OCI-LY1 (cell line): ENCODE data around the gene CHMP6.
A peak's percentile ranks its signal among the peaks of the same experiment; 100 is the strongest.

Experiments
- H2AFZ ChIP-seq: fragments of 200-600 bp; sonication (generic), shearing (Covaris generic); 2 replicates; pipeline ENCODE4 v1.6.0; 2014; ENCODE audit warnings: antibody characterized with exemption, mild to moderate bottlenecking, low read length
- H3F3A ChIP-seq: fragments of 200-600 bp; sonication (generic), shearing (Covaris generic); 2 replicates; pipeline ENCODE4 v1.6.0; 2014; ENCODE audit warnings: mild to moderate bottlenecking, antibody characterized with exemption, low read length, moderate library complexity; ENCODE audit not compliant: insufficient read depth
- H3K27ac ChIP-seq: fragments of 200-600 bp; sonication (generic); 2 replicates; pipeline ENCODE4 v1.5.1; 2014; ENCODE audit warnings: low read length, mixed run types, mild to moderate bottlenecking, low read depth; ENCODE audit not compliant: poor library complexity, severe bottlenecking
- H3K27me3 ChIP-seq: fragments of 200-600 bp; sonication (generic); 2 replicates; pipeline ENCODE4 v1.6.0; 2014; ENCODE audit warnings: antibody characterized with exemption, mild to moderate bottlenecking, low read length, moderate library complexity; ENCODE audit not compliant: insufficient read depth
- H3K36me3 ChIP-seq: fragments of 200-600 bp; sonication (generic); 2 replicates; pipeline ENCODE4 v1.6.1; 2014; ENCODE audit warnings: mild to moderate bottlenecking, antibody characterized with exemption, low read length, moderate library complexity, mixed read lengths; ENCODE audit not compliant: insufficient read depth
- H3K4me1 ChIP-seq: fragments of 200-600 bp; sonication (generic); 2 replicates; pipeline ENCODE4 v1.5.1; 2014; ENCODE audit warnings: mild to moderate bottlenecking, low read length, moderate library complexity; ENCODE audit not compliant: insufficient read depth, severe bottlenecking
- H3K4me2 ChIP-seq: fragments of 200-600 bp; sonication (generic), shearing (Covaris generic); 2 replicates; pipeline ENCODE4 v1.6.1; 2014; ENCODE audit warnings: low read length
- H3K4me3 ChIP-seq: fragments of 200-600 bp; sonication (generic); 2 replicates; pipeline ENCODE4 v1.5.1; 2014; ENCODE audit warnings: low read length, low read depth, mild to moderate bottlenecking, mixed read lengths; ENCODE audit not compliant: poor library complexity, severe bottlenecking
- H3K79me2 ChIP-seq: fragments of 200-600 bp; shearing (Covaris generic); 2 replicates; pipeline ENCODE4 v1.6.1; 2016; ENCODE audit warnings: mixed run types, low read length, mixed read lengths; ENCODE audit not compliant: insufficient read depth
- H3K9ac ChIP-seq: fragments of 200-600 bp; sonication (generic), shearing (Covaris generic); 2 replicates; pipeline ENCODE4 v1.6.1; 2014; ENCODE audit warnings: mild to moderate bottlenecking, low read length, mixed read lengths
- H3K9me2 ChIP-seq: fragments of 200-600 bp; sonication (generic), shearing (Covaris generic); 2 replicates; pipeline ENCODE4 v1.6.1; 2014; ENCODE audit warnings: low read depth, mild to moderate bottlenecking, low read length, mixed read lengths
- H3K9me3 ChIP-seq: fragments of 200-600 bp; shearing (Covaris generic); 2 replicates; pipeline ENCODE4 v1.6.1; 2014; ENCODE audit warnings: low read length, mixed read lengths
- H4K20me1 ChIP-seq: fragments of 200-600 bp; sonication (generic), shearing (Covaris generic); 2 replicates; pipeline ENCODE4 v1.6.0; 2016; ENCODE audit warnings: mild to moderate bottlenecking, low read length; ENCODE audit not compliant: insufficient read depth
- CTCF ChIP-seq: fragments of 200-600 bp; sonication (generic), shearing (Covaris generic); IDR thresholded peaks from 2 replicates; pipeline ENCODE4 v1.5.1; 2017; ENCODE audit warnings: mild to moderate bottlenecking, antibody characterized with exemption, low read length, moderate library complexity, mixed read lengths
- EZH2 ChIP-seq: fragments of 200-600 bp; sonication (generic), shearing (Covaris generic); IDR thresholded peaks from 2 replicates; pipeline ENCODE4 v1.8.0; 2017; ENCODE audit warnings: borderline replicate concordance, mixed run types, mild to moderate bottlenecking, antibody characterized with exemption, low read length, moderate library complexity, mixed read lengths

Gene CHMP6

GRCh38 chr17:80970762-80971703, 20.6 kb upstream of the CHMP6 start:
- Histone ChIP-seq H3K4me3 (no peak overlapping the region), H3K27me3 (no peaks in the 10 kb centered on the region), H3K9ac (no peak overlapping the region), H3K4me2 (no peak overlapping the region), H3K36me3 (peaks cover 5% of the 10 kb centered on the region), H3K27ac (no peak overlapping the region), H3K4me1 (peaks cover 9% of the 10 kb centered on the region), H3K79me2 (no peaks in the 10 kb centered on the region), H3K9me2 (no peaks in the 10 kb centered on the region), H2AFZ (no peak overlapping the region), H3K9me3 (no peaks in the 10 kb centered on the region), H4K20me1 (no peaks in the 10 kb centered on the region), H3F3A (no peaks in the 10 kb centered on the region)
- TF ChIP-seq EZH2, result no peak
- peak; percentile 4; the same call in 1 of the 2 replicates for TF ChIP-seq CTCF

GRCh38 chr17:80971704-80972304, 19.8 kb upstream of the CHMP6 start:
- Histone ChIP-seq H3K4me1 (peaks cover 9% of the 10 kb centered on the region), H3F3A (no peaks in the 10 kb centered on the region), H4K20me1 (no peaks in the 10 kb centered on the region), H3K9me3 (no peaks in the 10 kb centered on the region), H3K27ac (no peak overlapping the region), H3K4me2 (no peak overlapping the region), H3K79me2 (no peaks in the 10 kb centered on the region), H3K4me3 (no peak overlapping the region), H3K27me3 (no peaks in the 10 kb centered on the region), H3K36me3 (no peaks in the 10 kb centered on the region), H3K9ac (no peak overlapping the region), H2AFZ (no peak overlapping the region), H3K9me2 (no peaks in the 10 kb centered on the region)
- TF ChIP-seq CTCF, result no peak
- TF ChIP-seq EZH2, result no peak

- no peak overlapping the region for H3K4me2 ChIP-seq
- peaks cover 8% of the 10 kb centered on the region; the same call in 1 of the 2 replicates for H3K27me3 ChIP-seq
- no peaks in the 10 kb centered on the region for H3K36me3 ChIP-seq
- TF ChIP-seq CTCF (no peak), EZH2 (no peak)
- no peak overlapping the region for H3K9ac ChIP-seq
- no peaks in the 10 kb centered on the region for H3F3A ChIP-seq
- no peak overlapping the region for H3K27ac ChIP-seq
- H3K9me3 ChIP-seq, result no peaks in the 10 kb centered on the region
- no peaks in the 10 kb centered on the region for H3K9me2 ChIP-seq
- H2AFZ ChIP-seq, result no peak overlapping the region
- H3K79me2 ChIP-seq, result no peaks in the 10 kb centered on the region
- H3K4me3 ChIP-seq, result no peak overlapping the region
- H4K20me1 ChIP-seq, result no peaks in the 10 kb centered on the region
- H3K4me1 ChIP-seq, result no peaks in the 10 kb centered on the region
Measured at GRCh38 chr17:80976701-80977100, 14.9 kb upstream of the CHMP6 start.
